ENCODE measurements around the gene HRH3. TPM values are rescaled to one million over a fixed set of nuclear protein-coding genes. Genes with fewer than 3 reads are reported as not detected.

HRH3 gene
- total RNA-seq, 1 donor from 2014 or later = not detected

DNA sequence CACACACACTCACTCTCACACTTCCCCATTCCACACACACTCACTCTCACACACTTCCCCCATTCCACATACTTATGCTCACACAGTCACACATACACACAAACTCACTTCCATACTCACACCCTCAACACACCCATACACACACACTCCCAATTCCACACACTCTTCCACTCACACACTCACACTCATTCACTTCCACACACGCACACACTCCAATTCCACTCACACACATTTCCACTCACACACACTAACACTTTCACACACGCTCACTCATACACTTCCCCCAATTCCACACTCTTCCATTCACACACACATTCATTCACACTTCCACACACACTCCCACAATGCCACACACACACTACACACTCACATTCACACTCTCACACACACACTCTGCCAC, 10.2 kb upstream of the HRH3 start:
- no peak for DNase-seq (ENCODE audit: low spot score)

- no peak for DNase-seq (ENCODE audit: low spot score)
These were observed 9.6 kb upstream of the HRH3 start for GRCh38 chr20:62229667-62230066.

GRCh38 chr20:62228982-62229545, 9.0 kb upstream of the HRH3 start:
- DNase-seq (ENCODE audit: low spot score) = no peak

GRCh38 chr20:62227977-62228958, 8.2 kb upstream of the HRH3 start:
- no peak for DNase-seq (ENCODE audit: low spot score)

GRCh38 chr20:62227591-62227976, 7.5 kb upstream of the HRH3 start:
- DNase-seq (ENCODE audit: low spot score) = no peak

GRCh38 chr20:62226707-62227590, 6.9 kb upstream of the HRH3 start:
- DNase-seq (ENCODE audit: low spot score) = no peak

DNA sequence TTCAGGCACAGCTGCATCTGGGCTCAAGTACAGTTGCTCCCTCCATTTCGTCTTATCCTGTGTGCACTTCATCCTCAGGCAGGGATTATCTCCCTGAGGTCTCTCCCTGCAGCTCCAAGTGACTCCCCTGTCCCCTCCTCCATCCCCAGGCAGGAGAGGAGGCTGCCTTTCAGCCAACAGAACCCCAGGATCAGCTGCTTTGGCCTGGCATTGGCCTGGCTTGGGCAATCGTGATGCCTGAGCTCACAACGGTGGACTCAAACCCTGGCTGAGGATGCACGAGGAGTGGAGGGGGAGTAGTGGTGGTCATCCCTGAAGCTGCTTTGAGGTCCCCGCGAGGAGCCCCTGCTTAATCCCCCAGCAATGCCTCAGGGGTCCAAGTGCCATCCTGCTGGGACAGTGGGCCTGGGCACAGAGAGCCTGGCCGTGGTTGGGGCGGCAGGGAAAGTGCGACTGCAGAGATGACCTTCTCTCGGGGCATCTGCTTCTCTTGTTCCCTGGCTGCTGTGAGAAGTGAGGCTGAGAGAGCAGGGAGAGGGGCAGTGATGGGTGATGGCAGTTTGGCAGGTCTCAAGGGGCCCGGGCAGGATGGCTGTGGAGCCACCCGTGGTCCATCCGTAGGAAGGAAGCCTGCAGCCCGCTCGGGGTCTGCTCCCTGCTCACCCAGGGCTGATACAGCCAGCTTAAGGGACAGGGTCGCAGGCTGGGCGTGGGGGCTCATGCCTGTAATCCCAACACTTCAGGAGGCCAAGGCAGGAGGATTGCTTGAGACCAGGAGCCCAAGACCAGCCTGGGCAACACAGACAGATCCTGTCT, 6.0 kb upstream of the HRH3 start:
- no peak for DNase-seq (ENCODE audit: low spot score)

DNA sequence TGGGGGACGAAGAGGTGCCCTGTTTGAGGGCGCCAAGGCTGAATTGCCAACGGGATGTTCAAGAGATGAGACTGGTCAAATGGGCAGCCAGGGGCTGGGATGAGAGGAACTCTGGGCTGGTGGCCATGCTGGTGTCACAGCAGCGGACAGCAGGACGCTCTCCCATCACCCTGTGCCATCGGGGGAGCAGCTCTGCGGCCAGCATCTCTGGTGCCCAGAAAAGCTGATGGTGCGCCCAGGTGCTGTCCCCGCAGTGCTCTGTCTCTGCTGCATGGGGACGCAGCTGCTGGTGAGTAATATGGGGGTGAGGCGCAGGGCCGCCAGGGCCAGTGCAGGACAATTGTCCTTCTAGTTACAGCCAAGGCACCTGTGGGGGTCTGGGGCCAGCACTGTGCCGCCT, 4.9 kb upstream of the HRH3 start:
- DNase-seq (ENCODE audit: low spot score) = no peak

DNA sequence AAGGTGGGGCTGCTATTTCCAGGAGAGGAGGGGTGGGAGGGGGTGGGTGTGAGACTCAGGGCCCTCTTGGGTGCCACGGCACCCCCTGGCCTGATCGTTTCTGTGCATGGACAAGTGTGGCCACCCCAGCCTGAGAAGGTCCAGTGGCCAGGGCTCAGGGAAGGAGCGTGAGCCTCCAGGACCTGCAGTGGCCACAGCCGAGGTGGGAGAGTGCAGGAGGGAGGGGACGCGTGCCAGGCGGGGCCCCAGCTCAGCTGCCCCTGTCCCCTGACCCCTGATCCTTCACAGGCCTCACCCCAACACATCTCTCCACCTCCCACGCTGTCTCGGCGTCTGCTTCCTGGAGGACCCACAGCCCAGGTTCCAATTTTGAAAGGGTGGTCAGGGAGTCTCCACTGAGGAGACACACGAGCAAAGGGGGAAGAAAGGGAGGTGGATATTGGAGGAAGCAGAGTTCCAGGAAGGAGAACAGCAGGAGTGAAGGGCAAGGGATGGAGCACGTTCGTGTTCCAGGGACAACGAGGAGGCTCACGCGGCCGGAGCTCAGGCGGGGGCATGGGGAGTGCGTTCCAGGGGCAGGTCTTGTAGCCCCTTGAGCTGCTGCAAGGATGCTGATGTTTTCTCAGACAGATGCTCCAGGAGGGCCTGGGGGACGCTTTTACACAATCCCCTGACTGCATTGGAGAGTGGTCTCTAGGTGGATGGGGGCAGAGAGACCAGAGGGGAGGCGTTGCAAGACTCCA, 4.2 kb upstream of the HRH3 start:
- no peak for DNase-seq (ENCODE audit: low spot score)

GRCh38 chr20:62223571-62223970, 3.5 kb upstream of the HRH3 start:
- no peak for DNase-seq (ENCODE audit: low spot score)

DNA sequence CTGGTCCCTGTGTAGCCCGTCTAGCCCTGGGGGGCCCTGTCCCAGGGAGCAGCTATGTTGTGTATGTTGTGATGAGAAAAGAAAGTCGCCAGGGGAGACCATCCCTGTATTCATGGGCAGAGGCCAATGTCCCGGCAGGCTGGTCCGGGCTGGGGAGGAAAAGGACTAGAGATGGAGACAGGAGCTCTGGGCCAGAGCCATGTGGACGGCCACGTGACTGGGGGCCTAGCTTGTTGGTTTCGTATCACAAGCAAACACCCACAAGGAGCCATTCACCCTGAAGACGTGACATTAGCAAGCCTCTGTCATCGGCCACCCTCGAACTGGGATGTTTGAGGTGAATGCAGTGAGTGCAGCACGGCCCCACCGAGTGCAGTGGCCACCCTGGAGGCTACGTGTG, 2.9 kb upstream of the HRH3 start:
- no peak for DNase-seq (ENCODE audit: low spot score)

DNA sequence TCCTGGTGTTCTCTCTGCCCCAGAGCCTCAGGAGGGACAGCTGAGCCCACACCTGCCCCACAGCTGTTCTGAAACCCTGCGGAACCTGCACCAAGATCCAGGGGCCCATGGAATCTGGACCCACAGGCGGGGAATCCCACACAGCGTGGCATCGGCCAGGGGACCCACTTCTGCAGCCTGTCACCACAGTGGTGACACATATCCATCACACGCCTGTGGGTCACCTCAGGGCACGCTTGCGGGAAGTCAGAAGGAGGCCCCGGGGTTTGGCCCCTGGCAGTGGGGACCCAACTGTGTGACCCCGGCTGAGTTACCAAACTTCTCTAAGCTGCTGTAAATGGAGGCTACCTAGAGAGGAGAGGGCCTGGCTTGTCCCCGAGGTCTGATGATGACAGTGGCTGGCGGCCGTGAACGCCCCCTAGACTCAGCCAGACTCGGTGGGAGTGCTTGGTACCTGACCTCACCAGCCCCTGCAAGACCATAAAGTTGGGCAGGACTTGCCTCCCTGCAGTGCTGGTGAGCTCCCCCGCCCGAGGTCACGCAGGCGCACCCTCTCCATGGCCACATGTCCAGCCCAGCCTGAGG, 2.3 kb upstream of the HRH3 start:
- no peak for DNase-seq (ENCODE audit: low spot score)

GRCh38 chr20:62220666-62221568, 839 bp upstream of the HRH3 start:
- no peak for DNase-seq (ENCODE audit: low spot score)

- DNase-seq (ENCODE audit: low spot score) = no peak
These were observed 732 bp downstream of the HRH3 start for GRCh38 chr20:62219101-62219991.

GRCh38 chr20:62217913-62218773, 1.9 kb downstream of the HRH3 start:
- DNase-seq (ENCODE audit: low spot score) = no peak

GRCh38 chr20:62216636-62217566, 3.2 kb downstream of the HRH3 start:
- no peak for DNase-seq (ENCODE audit: low spot score)
